ENCODE results near the gene FFAR1.

FFAR1 gene

GRCh38 chr19:35331551-35332214 is 16.0 kb upstream of the FFAR1 start:
- no peak for TF ChIP-seq REST (IDR thresholded peaks at IDR 0.05; ENCODE audit: insufficient read depth in 1 of 2, low read depth in 2 of 2, low read length in 2 of 2)
- no peak for TF ChIP-seq TAF1 (IDR thresholded peaks at IDR 0.05; ENCODE audit: borderline replicate concordance, insufficient read depth, low read length)
- TF ChIP-seq FOXP2 (optimal IDR thresholded peaks at IDR 0.05; ENCODE audit: borderline replicate concordance, extremely low read depth, extremely low read length, insufficient read depth): no peak
- no peak for TF ChIP-seq POLR2AphosphoS5 (IDR thresholded peaks at IDR 0.05; ENCODE audit: low read depth, low read length)
- no peak for TF ChIP-seq SIN3A (IDR thresholded peaks at IDR 0.05; ENCODE audit: borderline replicate concordance, insufficient read depth, low read length)

- TF ChIP-seq TAF1 (IDR thresholded peaks at IDR 0.05; ENCODE audit: borderline replicate concordance, insufficient read depth, low read length) (no peak), POLR2AphosphoS5 (IDR thresholded peaks at IDR 0.05; ENCODE audit: low read depth, low read length) (no peak), REST (IDR thresholded peaks at IDR 0.05; ENCODE audit: insufficient read depth in 1 of 2, low read depth in 2 of 2, low read length in 2 of 2) (no peak), FOXP2 (optimal IDR thresholded peaks at IDR 0.05; ENCODE audit: borderline replicate concordance, extremely low read depth, extremely low read length, insufficient read depth) (no peak), SIN3A (IDR thresholded peaks at IDR 0.05; ENCODE audit: borderline replicate concordance, insufficient read depth, low read length) (no peak)
Observed at GRCh38 chr19:35332817-35333216, 14.9 kb upstream of the FFAR1 start.

- TF ChIP-seq FOXP2 (optimal IDR thresholded peaks at IDR 0.05; ENCODE audit: borderline replicate concordance, extremely low read depth, extremely low read length, insufficient read depth) (no peak), TAF1 (IDR thresholded peaks at IDR 0.05; ENCODE audit: borderline replicate concordance, insufficient read depth, low read length) (no peak), SIN3A (IDR thresholded peaks at IDR 0.05; ENCODE audit: borderline replicate concordance, insufficient read depth, low read length) (no peak), REST (IDR thresholded peaks at IDR 0.05; ENCODE audit: insufficient read depth in 1 of 2, low read depth in 2 of 2, low read length in 2 of 2) (no peak), POLR2AphosphoS5 (IDR thresholded peaks at IDR 0.05; ENCODE audit: low read depth, low read length) (no peak)
Observed at GRCh38 chr19:35334144-35334753, 13.5 kb upstream of the FFAR1 start.

GRCh38 chr19:35336166-35336955 is 11.3 kb upstream of the FFAR1 start:
- TF ChIP-seq FOXP2 (optimal IDR thresholded peaks at IDR 0.05; ENCODE audit: borderline replicate concordance, extremely low read depth, extremely low read length, insufficient read depth) (no peak), POLR2AphosphoS5 (IDR thresholded peaks at IDR 0.05; ENCODE audit: low read depth, low read length) (no peak), SIN3A (IDR thresholded peaks at IDR 0.05; ENCODE audit: borderline replicate concordance, insufficient read depth, low read length) (no peak), REST (IDR thresholded peaks at IDR 0.05; ENCODE audit: insufficient read depth in 1 of 2, low read depth in 2 of 2, low read length in 2 of 2) (no peak), TAF1 (IDR thresholded peaks at IDR 0.05; ENCODE audit: borderline replicate concordance, insufficient read depth, low read length) (no peak)
